Mucosa of stomach (tissue), 1 donor: ENCODE data around the gene SDC4.
A peak's percentile ranks its signal among the peaks of the same experiment; 100 is the strongest.

Experiments
- H3K27me3 ChIP-seq: one replicate; pipeline ENCODE4 v1.7.0; 2013; ENCODE audit warnings: mild to moderate bottlenecking, low read length; ENCODE audit not compliant: control insufficient read depth, insufficient read depth
- H3K36me3 ChIP-seq: one replicate; pipeline ENCODE4 v1.7.0; 2013; ENCODE audit warnings: low read length; ENCODE audit not compliant: control insufficient read depth, insufficient read depth
- H3K4me1 ChIP-seq: one replicate; pipeline ENCODE4 v1.7.0; 2013; ENCODE audit warnings: mild to moderate bottlenecking, low read length; ENCODE audit not compliant: control insufficient read depth, insufficient read depth
- H3K4me3 ChIP-seq: one replicate; pipeline ENCODE4 v1.7.0; 2013; ENCODE audit warnings: low read length
- H3K9ac ChIP-seq: one replicate; pipeline ENCODE4 v1.7.0; 2013; ENCODE audit warnings: mild to moderate bottlenecking, low read length, moderate library complexity
- H3K9me3 ChIP-seq: one replicate; pipeline ENCODE4 v1.7.0; 2013; ENCODE audit warnings: mild to moderate bottlenecking, low read length, moderate library complexity; ENCODE audit not compliant: control insufficient read depth
- donor health status: Pancreatic carcinoma.

Gene SDC4

DNA sequence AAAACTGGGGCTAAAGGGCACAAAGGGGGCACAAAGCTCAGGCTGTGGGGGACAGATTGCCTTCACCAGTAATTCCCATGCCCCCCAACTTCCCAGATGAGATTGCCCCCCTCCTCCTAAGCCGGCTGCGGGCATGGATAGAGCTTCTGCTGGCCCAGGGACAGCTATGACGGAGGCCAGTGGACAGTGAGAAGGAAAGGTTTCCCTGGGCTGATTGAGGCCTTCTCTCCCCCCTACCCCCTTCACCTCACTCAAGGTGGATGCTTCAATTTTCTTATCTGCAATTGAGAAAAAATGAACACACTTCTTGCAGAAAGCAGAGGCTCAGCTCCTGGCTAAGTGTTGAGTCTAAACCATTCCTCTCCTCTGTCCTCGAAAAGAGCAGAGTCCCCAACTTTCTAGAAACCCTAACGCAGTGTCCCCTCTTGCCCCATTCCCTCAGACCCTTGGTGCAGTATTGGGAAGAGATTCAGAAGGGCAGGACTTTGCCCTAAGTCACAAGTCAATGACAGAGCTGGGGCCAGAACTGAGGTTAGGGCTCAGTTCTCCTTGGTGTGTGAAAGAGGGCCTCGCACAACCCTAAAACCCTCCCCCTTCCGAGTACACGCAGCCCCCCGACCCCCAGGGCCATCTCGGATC is 808 bp downstream of the SDC4 start:
- peaks cover 41% of the 10 kb centered on the region for H3K4me1 ChIP-seq
- H3K36me3 ChIP-seq: no peaks in the 10 kb centered on the region
- H3K27me3 ChIP-seq: no peaks in the 10 kb centered on the region

GRCh38 chr20:45346851-45347250 is 1.4 kb downstream of the SDC4 start:
- Histone ChIP-seq H3K4me3 (peak overlapping the region; percentile 86), H3K4me1 (peaks cover 47% of the 10 kb centered on the region), H3K27me3 (no peaks in the 10 kb centered on the region), H3K9me3 (no peaks in the 10 kb centered on the region), H3K9ac (peak overlapping the region; percentile 97), H3K36me3 (no peaks in the 10 kb centered on the region)

More for the DNA sequence above, 808 bp downstream of the SDC4 start:
- H3K9me3 ChIP-seq: no peaks in the 10 kb centered on the region
- H3K9ac ChIP-seq: peak overlapping the region; percentile 97
- H3K4me3 ChIP-seq: peak overlapping the region; percentile 86

DNA sequence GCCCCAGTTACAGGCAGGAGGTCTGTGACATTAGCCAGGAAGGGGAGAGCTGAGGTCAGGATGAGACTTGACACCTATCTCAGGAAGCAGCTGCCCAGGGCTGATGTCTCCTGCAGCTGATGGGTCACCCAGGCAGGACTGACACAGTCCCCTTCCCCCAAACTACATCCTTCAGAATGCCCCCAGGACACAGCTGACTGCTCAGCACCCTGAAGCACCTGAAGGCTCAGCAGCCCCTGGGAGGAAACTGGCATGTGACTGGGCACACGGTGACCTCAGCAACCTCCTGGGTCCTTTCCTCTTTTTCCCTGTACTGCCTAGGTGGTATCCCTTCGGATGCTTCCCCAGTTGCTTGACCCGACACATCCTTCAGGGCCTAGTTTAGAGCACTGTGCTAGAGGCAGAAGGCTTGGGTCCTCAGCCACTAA is 1.9 kb downstream of the SDC4 start:
- Histone ChIP-seq H3K27me3 (no peaks in the 10 kb centered on the region), H3K4me3 (peak overlapping the region; percentile 86), H3K36me3 (no peaks in the 10 kb centered on the region), H3K4me1 (peaks cover 52% of the 10 kb centered on the region), H3K9ac (peak overlapping the region; percentile 97), H3K9me3 (no peaks in the 10 kb centered on the region)

- H3K9me3 ChIP-seq: no peaks in the 10 kb centered on the region
- peak overlapping the region; percentile 97 for H3K9ac ChIP-seq
- H3K27me3 ChIP-seq: no peaks in the 10 kb centered on the region
- peak overlapping the region; percentile 86 for H3K4me3 ChIP-seq
- no peaks in the 10 kb centered on the region for H3K36me3 ChIP-seq
- peaks cover 62% of the 10 kb centered on the region for H3K4me1 ChIP-seq
Measured at GRCh38 chr20:45345104-45345936, 2.9 kb downstream of the SDC4 start.

- peak overlapping the region; percentile 97 for H3K9ac ChIP-seq
- H3K4me1 ChIP-seq: peaks cover 72% of the 10 kb centered on the region
- H3K27me3 ChIP-seq: no peaks in the 10 kb centered on the region
- peak overlapping the region; percentile 86 for H3K4me3 ChIP-seq
- H3K9me3 ChIP-seq: no peaks in the 10 kb centered on the region
- H3K36me3 ChIP-seq: no peaks in the 10 kb centered on the region
Measured at GRCh38 chr20:45344168-45344860, 3.9 kb downstream of the SDC4 start.

- Histone ChIP-seq H3K36me3 (no peaks in the 10 kb centered on the region), H3K27me3 (no peaks in the 10 kb centered on the region), H3K9me3 (no peaks in the 10 kb centered on the region), H3K4me1 (peaks cover 78% of the 10 kb centered on the region), H3K9ac (peak overlapping the region; percentile 97), H3K4me3 (peak overlapping the region; percentile 86)
Measured at GRCh38 chr20:45343532-45344167, 4.6 kb downstream of the SDC4 start.

DNA sequence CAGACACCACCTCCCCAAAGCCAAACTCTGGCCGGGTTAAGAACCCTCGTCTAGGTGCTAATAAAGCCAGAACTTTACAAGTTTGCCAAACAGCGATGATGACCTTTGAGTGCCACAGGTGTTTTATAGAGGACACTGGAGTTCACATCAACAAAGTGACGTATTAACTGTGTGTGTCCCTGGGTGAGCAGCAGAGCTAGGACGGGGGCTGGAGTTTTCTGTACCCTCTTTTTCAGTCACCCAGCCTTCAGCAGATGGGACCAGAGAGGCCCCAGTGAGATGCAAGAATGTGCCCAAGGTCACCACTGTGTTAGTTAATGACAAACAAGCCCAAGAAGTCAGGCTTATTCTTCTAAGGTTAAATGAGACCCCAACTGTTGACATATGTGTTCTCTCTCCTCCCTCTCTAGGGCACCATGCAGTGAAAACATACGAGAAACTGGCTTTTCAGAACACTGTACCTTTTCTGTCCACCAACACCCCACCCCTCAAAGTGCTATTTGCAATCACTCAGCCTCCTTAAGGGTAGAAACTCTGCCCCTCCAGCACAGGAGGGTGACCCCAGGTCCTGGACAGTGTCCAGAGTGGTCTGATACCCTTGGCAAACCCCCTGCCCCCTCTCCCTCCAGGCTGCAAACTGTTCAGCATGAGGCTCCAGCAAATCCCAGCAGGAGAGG is 5.2 kb downstream of the SDC4 start:
- peak overlapping the region; percentile 28 for H3K4me3 ChIP-seq
- no peaks in the 10 kb centered on the region for H3K36me3 ChIP-seq
- H3K9ac ChIP-seq: peak overlapping the region; percentile 97
- no peaks in the 10 kb centered on the region for H3K9me3 ChIP-seq
- peaks cover 82% of the 10 kb centered on the region for H3K4me1 ChIP-seq
- H3K27me3 ChIP-seq: no peaks in the 10 kb centered on the region

GRCh38 chr20:45341939-45342854 is 6.0 kb downstream of the SDC4 start:
- Histone ChIP-seq H3K4me1 (peaks cover 90% of the 10 kb centered on the region), H3K4me3 (peak overlapping the region; percentile 28), H3K36me3 (no peaks in the 10 kb centered on the region), H3K9me3 (no peaks in the 10 kb centered on the region), H3K27me3 (no peaks in the 10 kb centered on the region), H3K9ac (peak overlapping the region; percentile 97)

DNA sequence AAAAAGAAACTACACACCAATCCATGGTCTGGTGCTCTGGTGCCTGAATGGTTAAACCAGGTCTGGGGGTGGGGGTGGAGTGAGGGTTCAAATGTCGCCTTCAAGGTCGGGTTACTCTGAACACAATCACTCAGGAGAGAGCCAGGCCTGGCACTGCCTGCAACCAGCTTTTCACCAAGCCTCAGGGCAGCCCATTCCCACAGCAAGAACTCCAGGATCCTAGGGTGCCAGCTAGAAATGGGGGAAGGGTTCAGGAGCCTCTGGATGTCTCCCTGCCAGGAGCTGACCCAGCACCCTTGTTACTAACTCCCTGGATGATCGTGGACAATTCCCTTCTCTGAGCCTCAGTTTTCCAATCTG is 6.7 kb downstream of the SDC4 start:
- H3K27me3 ChIP-seq: no peaks in the 10 kb centered on the region
- H3K4me1 ChIP-seq: peaks cover 96% of the 10 kb centered on the region
- no peaks in the 10 kb centered on the region for H3K36me3 ChIP-seq
- H3K9ac ChIP-seq: peak overlapping the region; percentile 97
- no peaks in the 10 kb centered on the region for H3K9me3 ChIP-seq
- no peak overlapping the region for H3K4me3 ChIP-seq

DNA sequence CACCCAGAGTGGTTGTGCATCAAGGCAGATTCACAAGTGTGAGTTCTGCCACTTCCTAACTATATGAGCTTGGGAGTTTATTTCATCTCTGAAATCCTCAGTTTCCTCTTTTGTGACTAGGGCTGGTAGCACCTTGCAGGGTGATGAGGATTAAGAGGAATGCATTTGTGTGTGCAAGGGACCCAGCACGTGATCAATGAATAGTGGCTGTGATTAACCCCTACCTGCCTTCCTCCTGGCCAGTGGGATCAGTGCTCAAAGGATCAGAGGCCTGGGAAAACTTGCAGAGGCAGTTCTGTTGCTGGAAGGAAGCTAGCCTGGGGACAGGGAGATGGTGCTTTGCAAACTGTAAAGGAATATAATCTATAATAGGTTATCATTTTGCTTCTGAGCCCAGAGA is 7.3 kb downstream of the SDC4 start:
- Histone ChIP-seq H3K4me1 (peaks cover 97% of the 10 kb centered on the region), H3K9ac (peak overlapping the region; percentile 97), H3K9me3 (no peaks in the 10 kb centered on the region), H3K36me3 (no peaks in the 10 kb centered on the region), H3K4me3 (no peak overlapping the region), H3K27me3 (no peaks in the 10 kb centered on the region)
